Measurements from ENCODE around the gene TOMM22. TPM values are rescaled to one million over a fixed set of nuclear protein-coding genes. Genes with fewer than 3 reads are reported as not detected.
A peak's percentile ranks its signal among the peaks of the same experiment; 100 is the strongest.

TOMM22 gene
- total RNA-seq, 1 donor from 2014 or later, result 91.6 TPM

GRCh38 chr22:38733329-38733723 is 51.6 kb downstream of the TOMM22 start:
- H3K9me3 Mint-ChIP-seq, result no peaks in the 10 kb centered on the region
- no peak overlapping the region for H3K4me3 Mint-ChIP-seq
- H3K27me3 Mint-ChIP-seq, result no peaks in the 10 kb centered on the region
- H3K36me3 Mint-ChIP-seq, result peaks cover 5% of the 10 kb centered on the region
- peak overlapping the region; percentile 86 for H3K27ac Mint-ChIP-seq
- TF ChIP-seq, protein P1, sequence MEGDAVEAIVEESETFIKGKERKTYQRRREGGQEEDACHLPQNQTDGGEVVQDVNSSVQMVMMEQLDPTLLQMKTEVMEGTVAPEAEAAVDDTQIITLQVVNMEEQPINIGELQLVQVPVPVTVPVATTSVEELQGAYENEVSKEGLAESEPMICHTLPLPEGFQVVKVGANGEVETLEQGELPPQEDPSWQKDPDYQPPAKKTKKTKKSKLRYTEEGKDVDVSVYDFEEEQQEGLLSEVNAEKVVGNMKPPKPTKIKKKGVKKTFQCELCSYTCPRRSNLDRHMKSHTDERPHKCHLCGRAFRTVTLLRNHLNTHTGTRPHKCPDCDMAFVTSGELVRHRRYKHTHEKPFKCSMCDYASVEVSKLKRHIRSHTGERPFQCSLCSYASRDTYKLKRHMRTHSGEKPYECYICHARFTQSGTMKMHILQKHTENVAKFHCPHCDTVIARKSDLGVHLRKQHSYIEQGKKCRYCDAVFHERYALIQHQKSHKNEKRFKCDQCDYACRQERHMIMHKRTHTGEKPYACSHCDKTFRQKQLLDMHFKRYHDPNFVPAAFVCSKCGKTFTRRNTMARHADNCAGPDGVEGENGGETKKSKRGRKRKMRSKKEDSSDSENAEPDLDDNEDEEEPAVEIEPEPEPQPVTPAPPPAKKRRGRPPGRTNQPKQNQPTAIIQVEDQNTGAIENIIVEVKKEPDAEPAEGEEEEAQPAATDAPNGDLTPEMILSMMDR (conservative IDR thresholded peaks at IDR 0.05), result peak; percentile 84
- no peak for DNase-seq (ENCODE audit: extremely low spot score, unreplicated experiment)
- peaks cover 3% of the 10 kb centered on the region for H3K4me1 Mint-ChIP-seq (ENCODE audit: unreplicated experiment)

GRCh38 chr22:38733724-38734381 is 52.1 kb downstream of the TOMM22 start:
- TF ChIP-seq, protein P1 (conservative IDR thresholded peaks at IDR 0.05), result no peak
- Mint-ChIP-seq H3K9me3 (no peaks in the 10 kb centered on the region), H3K27ac (peak overlapping the region; percentile 86), H3K27me3 (no peaks in the 10 kb centered on the region), H3K4me1 (ENCODE audit: unreplicated experiment) (peaks cover 3% of the 10 kb centered on the region), H3K36me3 (peaks cover 5% of the 10 kb centered on the region), H3K4me3 (no peak overlapping the region)
- no peak for DNase-seq (ENCODE audit: extremely low spot score, unreplicated experiment)

- TF ChIP-seq, protein P1 (conservative IDR thresholded peaks at IDR 0.05), result no peak
- Mint-ChIP-seq H3K36me3 (peaks cover 5% of the 10 kb centered on the region), H3K27ac (peak overlapping the region; percentile 86)
These were observed 52.8 kb downstream of the TOMM22 start for GRCh38 chr22:38734421-38735100.

More at GRCh38 chr22:38734421-38735100, 52.8 kb downstream of the TOMM22 start:
- H3K27me3 Mint-ChIP-seq, result no peaks in the 10 kb centered on the region
- H3K4me3 Mint-ChIP-seq, result no peak overlapping the region
- no peak for DNase-seq (ENCODE audit: extremely low spot score, unreplicated experiment)
- H3K9me3 Mint-ChIP-seq, result no peaks in the 10 kb centered on the region
- peaks cover 3% of the 10 kb centered on the region for H3K4me1 Mint-ChIP-seq (ENCODE audit: unreplicated experiment)

Other genes starting within 250 kb of the TOMM22 start
- gene KCNJ4, start 226.8 kb upstream of the TOMM22 start, total RNA-seq (ENCODE audit: low replicate concordance), result 1.3 and 2.0 TPM in 2 replicates
- gene KDELR3, start 213.9 kb upstream of the TOMM22 start, total RNA-seq (ENCODE audit: low replicate concordance), result 10.6 and 24.2 TPM in 2 replicates
- gene DDX17, start 175.6 kb upstream of the TOMM22 start, total RNA-seq (ENCODE audit: low replicate concordance), result 377 and 531 TPM in 2 replicates
- 2.5 and 5.6 TPM in 2 replicates for gene DMC1, start 111.8 kb upstream of the TOMM22 start, total RNA-seq (ENCODE audit: low replicate concordance)
- gene FAM227A, start 25.6 kb upstream of the TOMM22 start, total RNA-seq (ENCODE audit: low replicate concordance), result 5.0 and 11.2 TPM in 2 replicates
- gene CBY1, start 25.3 kb upstream of the TOMM22 start, total RNA-seq (ENCODE audit: low replicate concordance), result 48.9 and 53.5 TPM in 2 replicates
- 43.4 and 51.8 TPM in 2 replicates for gene JOSD1, start 19.0 kb downstream of the TOMM22 start, total RNA-seq (ENCODE audit: low replicate concordance)
- 47.1 and 60.1 TPM in 2 replicates for gene GTPBP1, start 24.0 kb downstream of the TOMM22 start, total RNA-seq (ENCODE audit: low replicate concordance)
- gene SUN2, start 74.0 kb downstream of the TOMM22 start, total RNA-seq (ENCODE audit: low replicate concordance), result 43.5 and 70.5 TPM in 2 replicates
- 23.9 and 31.5 TPM in 2 replicates for gene DNAL4, start 112.2 kb downstream of the TOMM22 start, total RNA-seq (ENCODE audit: low replicate concordance)
- 5.9 and 6.9 TPM in 2 replicates for gene NPTXR, start 162.1 kb downstream of the TOMM22 start, total RNA-seq (ENCODE audit: low replicate concordance)
- gene CBX6, start 190.3 kb downstream of the TOMM22 start, total RNA-seq (ENCODE audit: low replicate concordance), result 93.5 and 116 TPM in 2 replicates

Data from type B pancreatic cell (in vitro differentiated cells).